HG03457 (cell line): ENCODE results near the gene SMYD2.

Experiments
- ATAC-seq: cut with Tn5 transposase; IDR thresholded peaks from one replicate; pipeline ENCODE4 v1.9.1; 2021; ENCODE audit warnings: moderate number of reproducible peaks; ENCODE audit not compliant: unreplicated experiment

The SMYD2 gene

DNA sequence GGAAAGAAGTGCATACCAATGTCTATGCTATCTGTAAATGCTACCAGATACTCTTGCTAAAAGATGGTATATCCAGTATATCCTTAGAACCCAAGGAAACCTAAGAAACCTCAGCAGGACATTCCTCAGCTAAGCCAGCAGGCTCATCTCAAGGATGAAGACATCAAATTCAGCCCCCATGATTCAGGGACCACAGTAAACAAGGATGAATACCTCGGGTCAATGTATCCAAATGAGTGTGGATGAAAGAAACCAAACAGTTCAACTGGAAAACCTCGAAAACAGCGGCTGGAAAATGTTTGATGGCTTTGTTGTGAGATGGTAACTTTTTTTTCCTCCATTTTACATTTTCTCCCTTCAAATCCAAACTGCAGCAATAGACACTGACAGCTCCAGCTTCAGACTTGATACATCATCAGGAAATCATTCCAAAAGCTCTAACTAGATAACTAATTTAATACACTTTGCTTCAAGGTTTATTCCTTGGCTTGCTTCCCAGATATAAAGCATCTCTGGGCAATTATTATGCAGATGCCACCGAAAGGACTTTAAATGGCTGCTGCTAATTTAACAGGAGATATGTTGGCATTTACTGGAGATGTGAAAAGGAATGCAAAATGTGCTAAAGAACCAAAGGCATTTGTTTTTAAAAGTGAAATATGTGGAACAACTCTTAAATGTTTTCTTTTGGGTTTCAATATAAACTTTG is 73.6 kb downstream of the SMYD2 start:
- no peak for ATAC-seq

DNA sequence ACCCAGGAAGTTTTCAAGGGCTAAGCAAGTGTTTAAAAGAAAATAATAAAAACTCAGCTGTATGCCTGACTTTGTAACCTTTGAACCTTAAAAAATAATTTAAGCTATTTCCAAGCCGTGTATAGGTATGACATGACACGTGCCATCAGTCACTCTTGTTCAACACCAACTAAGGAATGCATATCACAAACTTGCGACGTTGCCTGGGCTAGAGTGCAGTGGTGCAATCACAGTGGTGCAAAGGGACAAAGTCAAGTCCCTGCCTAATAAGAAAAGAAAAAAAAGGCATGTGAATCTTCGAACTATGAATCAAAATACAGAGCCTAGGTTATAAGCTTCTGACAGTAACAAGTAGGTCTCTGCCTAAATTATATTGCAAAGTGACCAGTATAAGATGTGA is 79.2 kb downstream of the SMYD2 start:
- no peak for ATAC-seq

GRCh38 chr1:214360525-214361164 is 79.7 kb downstream of the SMYD2 start:
- no peak for ATAC-seq

- ATAC-seq, result no peak
These were observed 80.7 kb downstream of the SMYD2 start for GRCh38 chr1:214361636-214362035.

GRCh38 chr1:214362188-214362882 is 81.4 kb downstream of the SMYD2 start:
- ATAC-seq, result no peak

DNA sequence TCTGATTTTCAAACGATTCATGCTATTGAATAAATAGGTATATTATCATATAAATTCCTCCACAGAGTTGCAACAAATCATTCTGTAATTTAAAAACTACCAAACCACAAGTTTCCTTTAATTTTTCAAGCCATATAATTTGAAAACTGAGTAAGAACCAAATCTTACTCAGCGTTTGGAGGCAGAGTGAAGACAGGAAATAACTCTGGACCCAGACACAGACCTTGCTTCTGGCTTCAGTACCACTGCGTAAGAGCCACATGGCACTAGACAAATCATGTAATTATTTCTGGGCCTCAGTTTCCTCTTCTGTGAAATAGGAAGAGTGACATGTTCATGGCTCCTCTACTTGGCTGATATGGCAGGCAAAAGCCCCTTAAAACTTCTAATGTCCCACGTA is 82.4 kb downstream of the SMYD2 start:
- ATAC-seq, result no peak

- ATAC-seq, result no peak
These were observed 83.4 kb downstream of the SMYD2 start for GRCh38 chr1:214364386-214364785.

DNA sequence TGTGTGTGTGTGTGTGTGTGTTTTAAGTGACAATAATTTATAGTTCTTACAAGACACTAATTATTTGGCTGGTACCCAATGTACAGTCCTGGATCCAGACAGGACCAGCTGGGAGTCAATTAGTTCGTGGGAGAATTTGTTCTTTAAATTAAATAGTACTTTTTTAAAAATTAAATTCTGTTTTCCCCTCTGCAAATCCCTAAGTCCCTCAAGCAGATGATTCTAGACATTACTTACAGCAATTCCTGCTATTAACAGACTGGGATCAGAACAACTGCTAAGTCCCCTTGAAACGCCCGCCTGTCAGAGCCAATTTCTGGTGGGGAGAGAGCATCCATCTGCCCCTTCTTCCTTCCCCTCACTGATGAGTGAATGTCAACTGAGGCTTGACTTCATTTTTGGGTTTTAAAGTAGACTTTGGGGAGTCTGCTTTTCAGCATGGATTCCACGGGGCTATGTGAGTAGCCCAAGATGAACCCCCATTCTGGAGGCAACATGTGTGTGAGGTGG is 83.9 kb downstream of the SMYD2 start:
- no peak for ATAC-seq

GRCh38 chr1:214367841-214368240 is 86.9 kb downstream of the SMYD2 start:
- no peak for ATAC-seq

GRCh38 chr1:214369364-214369763 is 88.4 kb downstream of the SMYD2 start:
- no peak for ATAC-seq

DNA sequence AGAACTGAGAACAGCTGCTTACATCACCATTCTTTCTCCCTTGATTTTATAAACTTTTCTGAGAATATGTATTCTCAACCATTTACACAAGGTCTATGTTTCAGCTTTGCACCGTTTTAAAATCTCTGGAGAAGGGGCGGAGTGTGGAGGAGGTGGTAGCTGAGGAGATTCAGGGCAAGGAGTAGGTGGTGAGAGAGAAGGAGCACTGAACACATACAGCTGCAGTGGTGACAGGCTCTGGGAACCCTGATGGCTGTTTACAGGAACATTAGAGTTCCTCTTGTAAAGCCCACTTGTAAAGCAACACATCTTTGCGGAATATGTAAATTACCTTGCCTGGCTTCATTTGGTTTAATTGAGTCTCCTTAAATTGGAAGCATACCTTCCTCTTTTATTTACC is 89.7 kb downstream of the SMYD2 start:
- ATAC-seq, result no peak

- no peak for ATAC-seq
These were observed 91.1 kb downstream of the SMYD2 start for GRCh38 chr1:214372092-214372491.

- no peak for ATAC-seq
These were observed 96.5 kb downstream of the SMYD2 start for GRCh38 chr1:214377485-214377884.

DNA sequence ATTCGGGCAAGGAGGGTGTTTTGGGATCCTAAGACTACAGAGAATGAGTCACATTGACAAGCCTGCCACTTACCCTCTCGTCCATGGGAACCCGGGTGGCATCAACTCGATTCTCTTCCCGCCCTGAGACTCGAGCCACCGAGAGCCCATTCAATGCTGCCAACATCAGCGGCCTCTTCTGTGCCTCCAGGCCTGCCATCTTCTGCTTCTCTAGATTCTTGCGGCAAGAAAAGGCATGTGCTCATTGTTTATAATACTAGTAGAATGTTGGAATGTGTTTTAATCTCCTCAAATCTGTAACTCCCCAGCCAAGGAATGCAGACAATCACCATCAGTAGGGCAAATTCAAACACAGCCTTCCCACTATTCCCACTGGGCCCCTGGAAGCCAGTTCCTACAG is 96.9 kb downstream of the SMYD2 start:
- ATAC-seq, result no peak

GRCh38 chr1:214378492-214378891 is 97.5 kb downstream of the SMYD2 start:
- ATAC-seq, result no peak

DNA sequence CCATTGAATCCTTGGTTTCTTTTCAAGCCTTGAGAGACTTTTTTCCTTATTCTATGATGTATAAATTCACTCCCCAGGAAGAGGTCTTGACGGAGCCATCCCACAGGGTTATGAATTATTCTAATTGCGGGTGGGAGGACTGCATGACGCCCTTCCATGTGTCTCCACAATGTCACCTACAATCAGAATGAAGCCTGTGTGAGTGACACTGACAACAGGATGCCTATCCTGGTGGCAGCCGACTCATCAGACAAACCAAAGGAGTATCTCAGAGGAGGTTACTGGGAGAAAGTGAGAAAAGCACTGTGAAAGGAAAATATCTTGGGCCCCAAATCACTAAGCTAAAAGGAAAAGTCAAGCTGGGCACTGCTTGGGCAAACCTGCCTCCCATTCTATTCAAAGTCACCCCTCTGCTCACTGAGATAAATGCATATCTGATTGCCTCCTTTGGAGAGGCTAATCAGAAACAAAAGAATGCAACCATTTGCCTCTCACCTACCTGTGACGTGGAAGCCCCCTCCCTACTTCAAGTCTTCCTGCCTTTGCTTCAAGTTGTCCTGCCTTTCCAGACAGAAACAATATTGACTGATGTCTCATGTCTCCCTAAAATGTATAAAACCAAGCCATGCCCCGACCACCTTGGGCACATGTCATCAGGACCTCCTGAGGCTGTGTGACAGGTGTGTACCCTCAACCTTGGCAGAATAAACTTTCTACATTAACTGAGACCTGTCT is 98.4 kb downstream of the SMYD2 start:
- no peak for ATAC-seq

DNA sequence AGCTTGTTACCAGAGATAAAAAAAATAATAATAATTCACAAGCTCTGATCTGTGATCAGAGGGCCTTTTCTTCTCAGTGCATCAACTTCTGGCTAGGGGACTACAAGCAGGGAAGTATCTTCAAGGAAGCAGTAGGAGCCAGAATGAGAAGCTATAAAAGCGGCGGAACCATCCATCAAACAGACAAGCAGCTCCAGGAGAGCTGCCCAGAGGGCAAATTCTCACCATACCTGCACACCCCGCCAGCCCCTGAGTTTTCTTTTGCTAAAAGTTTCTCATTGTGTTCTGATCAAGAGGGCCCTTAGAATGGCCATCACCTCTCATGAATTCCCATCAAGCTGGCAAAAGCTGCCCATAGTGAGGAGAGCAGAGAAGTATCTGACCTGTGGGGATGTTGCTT is 99.4 kb downstream of the SMYD2 start:
- ATAC-seq, result no peak

DNA sequence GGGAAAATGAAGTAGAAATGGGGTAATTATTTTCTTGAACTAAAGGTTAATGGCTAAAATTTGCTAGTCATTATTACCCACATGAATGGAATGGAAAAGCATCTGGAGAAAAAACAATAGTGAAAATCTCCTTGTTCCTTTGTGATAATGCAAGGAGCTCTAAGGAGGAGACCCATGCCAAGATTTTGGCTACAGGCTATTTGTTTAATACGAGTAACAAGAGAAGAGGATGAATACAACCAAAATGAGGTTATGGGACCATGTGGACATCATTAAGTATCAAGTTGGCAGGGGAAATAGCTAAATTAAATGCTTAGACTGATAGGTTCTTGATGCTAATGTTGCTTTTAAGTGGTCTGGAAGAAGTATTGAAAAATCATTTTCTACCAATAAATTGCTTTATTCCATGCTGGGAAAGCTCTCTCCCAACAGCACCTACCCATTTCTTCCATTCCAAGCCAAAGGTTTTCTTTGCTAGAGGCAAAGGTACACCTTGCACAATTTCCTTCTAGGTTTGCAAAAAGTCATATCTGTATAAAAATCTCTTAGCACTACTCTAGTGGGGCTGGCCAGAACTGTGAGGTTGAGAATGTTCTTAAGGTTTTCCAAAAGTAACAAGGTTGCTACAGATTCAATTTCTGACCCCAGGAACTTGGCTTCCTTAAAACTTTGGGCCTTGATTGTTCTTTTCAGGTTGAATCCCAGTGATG is 100.2 kb downstream of the SMYD2 start:
- ATAC-seq, result no peak

- ATAC-seq, result no peak
These were observed 102.7 kb downstream of the SMYD2 start for GRCh38 chr1:214383381-214384372.
